ENCODE results near the gene CUEDC1. TPM values are rescaled to one million over a fixed set of nuclear protein-coding genes. Genes with fewer than 3 reads are reported as not detected.
"Not testable (repeated sequence)": the region's sequence is repeated elsewhere in the genome, so short reads cannot be mapped to it uniquely, and the experiment has no call there.

CUEDC1 gene
- total RNA-seq, 1 experiment from 2014 or later = 26.7 TPM

DNA sequence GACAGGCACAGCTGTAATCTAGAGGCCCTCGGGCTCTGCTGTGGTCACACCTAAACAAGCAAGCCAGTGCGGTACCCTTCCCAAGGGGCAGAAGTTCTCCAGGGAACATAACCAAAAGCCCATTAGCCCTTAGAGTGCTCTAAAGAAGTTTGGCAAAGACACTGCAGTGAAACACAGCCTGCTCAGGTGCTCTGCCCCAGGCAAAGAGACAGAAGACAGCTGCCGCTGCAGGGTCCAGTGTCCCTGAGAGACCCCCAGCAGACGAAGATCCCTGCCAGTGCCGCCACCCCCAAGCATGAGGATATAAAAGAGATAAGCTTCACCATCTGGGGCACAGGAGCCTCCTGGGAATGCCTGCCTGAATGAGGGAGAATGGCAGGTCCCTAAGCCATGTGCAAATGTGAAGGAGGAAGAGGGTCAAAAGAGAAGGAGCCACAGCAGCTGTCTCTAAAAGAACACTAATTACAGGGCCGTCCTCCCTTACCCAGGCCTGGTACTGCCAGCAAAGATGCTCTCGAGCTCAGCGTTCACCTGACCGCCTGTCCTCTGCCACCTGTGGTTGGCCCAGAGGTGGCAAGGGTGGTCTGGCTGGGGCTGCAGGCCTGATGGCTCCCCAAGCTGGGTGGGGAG is 29.7 kb downstream of the CUEDC1 start:
- DNase-seq (ENCODE audit: low spot score) = no peak
- in situ Hi-C loops (cut with HindIII; ENCODE audit: low sequenced_read_pairs) = loop anchor here (5.0 to 10.0 kb wide), 2 partner anchors 68 to 69 kb away; no protein-coding TSS in a partner anchor

DNA sequence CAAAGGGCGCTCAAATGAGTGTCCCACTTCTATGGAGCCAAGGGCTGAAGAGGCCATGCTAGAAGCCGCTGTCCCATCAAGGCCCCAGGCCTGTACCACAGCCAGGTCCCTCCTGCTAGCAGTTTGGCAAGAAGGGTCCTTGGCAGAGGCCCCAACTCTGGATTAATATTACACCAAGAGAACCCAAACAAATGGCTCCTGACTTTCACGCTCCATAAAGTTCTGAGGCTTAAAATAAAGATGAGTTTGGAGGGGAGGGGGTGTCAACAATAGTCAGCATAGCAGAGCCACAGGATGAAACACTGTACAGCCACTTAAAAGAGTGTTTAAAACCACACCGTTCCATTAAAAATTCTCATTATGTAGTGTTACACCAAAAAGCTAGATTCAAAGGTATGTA is 30.5 kb downstream of the CUEDC1 start:
- DNase-seq (ENCODE audit: low spot score) = peak; percentile 59
- in situ Hi-C loops (cut with HindIII; ENCODE audit: low sequenced_read_pairs) = loop anchor here (5.0 to 10.0 kb wide), 2 partner anchors 67 to 70 kb away; no protein-coding TSS in a partner anchor

DNA sequence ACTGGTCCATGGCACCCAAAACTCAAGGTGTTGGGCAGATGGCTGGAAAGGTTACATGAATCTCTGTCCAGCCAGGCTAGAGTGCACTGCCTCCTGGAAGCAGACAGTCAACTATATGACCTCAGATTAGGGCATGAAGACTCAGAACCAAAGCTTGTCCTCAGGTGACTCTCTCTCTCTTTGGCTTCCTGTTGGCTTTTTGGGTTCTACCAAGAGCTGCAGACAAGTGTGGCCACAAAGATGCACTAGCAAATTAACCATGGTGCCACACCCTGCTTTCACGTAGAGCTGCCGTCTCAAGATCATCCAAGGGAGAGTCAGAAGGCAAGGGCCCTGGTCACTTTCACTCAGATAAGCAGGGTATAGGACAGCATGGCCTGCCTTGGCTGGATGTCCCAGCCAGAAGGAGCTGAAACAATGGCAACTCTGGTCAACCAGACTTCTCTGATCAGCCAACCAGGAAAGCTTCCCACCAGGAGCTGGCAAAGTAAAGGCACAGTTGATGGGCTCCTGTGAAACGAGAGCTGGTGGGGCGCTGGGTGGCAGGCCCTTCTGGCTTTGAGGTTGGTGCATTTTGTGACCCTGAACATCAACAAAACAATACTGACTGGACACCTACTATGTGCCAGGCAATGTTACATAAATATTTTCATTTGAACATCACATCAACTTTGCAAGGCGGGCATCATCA is 31.9 kb downstream of the CUEDC1 start:
- in situ Hi-C loops (cut with HindIII; ENCODE audit: low sequenced_read_pairs) = loop anchor here (10.0 kb wide), 1 partner anchor 71 kb away; no protein-coding TSS in a partner anchor
- DNase-seq (ENCODE audit: low spot score) = no peak

DNA sequence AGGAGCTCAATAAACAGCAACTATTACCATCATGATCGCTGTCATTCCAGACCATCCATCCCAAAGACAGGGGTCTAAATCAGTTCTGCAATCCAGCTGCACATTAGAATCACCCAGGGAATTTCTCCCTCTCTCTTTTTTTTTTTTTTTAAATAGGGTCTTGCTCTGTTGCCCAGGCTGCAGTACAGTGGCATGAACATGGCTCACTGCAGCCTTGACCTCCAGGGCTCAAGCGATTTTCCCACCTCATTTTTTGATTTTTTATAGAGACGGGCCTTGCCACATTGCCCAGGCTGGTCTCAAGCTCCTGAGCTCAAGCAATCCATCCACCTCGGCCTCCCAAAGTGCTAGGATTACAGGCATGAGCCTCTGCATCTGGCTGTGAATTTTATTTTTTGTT is 32.5 kb downstream of the CUEDC1 start:
- in situ Hi-C loops (cut with HindIII; ENCODE audit: low sequenced_read_pairs) = loop anchor here (10.0 kb wide), 1 partner anchor 72 kb away; no protein-coding TSS in a partner anchor
- DNase-seq (ENCODE audit: low spot score) = not testable (repeated sequence)

DNA sequence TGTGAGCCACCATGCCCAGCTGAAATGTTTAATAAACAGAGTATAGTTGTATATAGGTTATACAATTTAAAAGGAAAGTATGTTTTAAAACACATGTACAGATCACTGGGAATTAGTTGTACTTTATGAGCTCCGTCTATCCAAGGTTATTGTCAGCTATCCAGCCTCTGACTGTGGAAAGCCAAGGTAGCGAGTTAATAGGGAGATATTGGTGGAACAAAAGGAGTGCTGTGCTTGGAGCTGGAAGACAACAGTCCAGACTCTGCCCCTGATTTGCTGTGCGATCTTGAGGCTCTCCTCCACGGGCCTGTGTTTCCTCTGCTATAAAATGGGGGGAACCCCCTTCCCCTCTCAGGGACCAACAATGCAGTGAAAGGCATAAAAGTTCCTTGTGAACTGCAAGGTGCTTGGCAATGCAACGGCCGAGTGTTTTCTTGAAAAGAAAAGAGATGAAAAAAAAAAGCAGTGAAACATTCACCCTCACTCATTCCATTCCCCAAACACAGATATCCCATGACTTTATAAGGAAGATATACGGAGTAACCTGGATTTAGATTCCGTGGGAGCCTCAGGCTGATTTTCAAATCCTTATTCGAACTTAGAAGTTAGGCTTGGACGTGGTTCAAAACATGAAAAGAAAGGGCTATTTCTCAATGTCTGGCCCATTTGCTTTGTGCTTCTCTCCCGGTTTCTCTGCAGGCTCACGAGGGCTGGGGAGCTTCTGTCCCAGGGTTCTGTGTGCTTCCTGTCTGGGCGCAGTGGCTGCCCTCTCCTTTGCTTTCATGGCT is 34.1 kb downstream of the CUEDC1 start:
- in situ Hi-C loops (cut with HindIII; ENCODE audit: low sequenced_read_pairs) = loop anchor here (10.0 kb wide), 1 partner anchor 74 kb away; no protein-coding TSS in a partner anchor
- no peak for DNase-seq (ENCODE audit: low spot score)

DNA sequence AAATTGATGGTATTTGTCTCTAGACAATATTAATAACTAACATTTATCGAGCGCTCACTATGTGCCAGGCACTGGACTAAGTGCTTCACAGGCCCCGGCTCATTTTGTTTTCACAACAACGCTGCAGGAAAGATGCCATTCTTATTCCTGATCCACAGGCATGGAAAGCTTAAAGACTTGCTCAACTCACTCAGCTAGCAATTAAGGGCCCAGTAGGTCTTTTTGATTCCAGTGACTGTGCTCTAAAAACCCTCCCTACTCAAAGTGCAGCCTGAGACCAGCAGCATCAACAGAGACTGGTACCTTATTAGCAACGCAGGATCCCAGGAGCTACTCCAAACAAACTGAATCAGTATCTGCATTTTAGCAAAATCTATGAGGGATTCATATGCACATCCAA is 35.3 kb downstream of the CUEDC1 start:
- in situ Hi-C loops (cut with HindIII; ENCODE audit: low sequenced_read_pairs) = loop anchor here (10.0 kb wide), 1 partner anchor 75 kb away; no protein-coding TSS in a partner anchor
- DNase-seq (ENCODE audit: low spot score) = no peak

DNA sequence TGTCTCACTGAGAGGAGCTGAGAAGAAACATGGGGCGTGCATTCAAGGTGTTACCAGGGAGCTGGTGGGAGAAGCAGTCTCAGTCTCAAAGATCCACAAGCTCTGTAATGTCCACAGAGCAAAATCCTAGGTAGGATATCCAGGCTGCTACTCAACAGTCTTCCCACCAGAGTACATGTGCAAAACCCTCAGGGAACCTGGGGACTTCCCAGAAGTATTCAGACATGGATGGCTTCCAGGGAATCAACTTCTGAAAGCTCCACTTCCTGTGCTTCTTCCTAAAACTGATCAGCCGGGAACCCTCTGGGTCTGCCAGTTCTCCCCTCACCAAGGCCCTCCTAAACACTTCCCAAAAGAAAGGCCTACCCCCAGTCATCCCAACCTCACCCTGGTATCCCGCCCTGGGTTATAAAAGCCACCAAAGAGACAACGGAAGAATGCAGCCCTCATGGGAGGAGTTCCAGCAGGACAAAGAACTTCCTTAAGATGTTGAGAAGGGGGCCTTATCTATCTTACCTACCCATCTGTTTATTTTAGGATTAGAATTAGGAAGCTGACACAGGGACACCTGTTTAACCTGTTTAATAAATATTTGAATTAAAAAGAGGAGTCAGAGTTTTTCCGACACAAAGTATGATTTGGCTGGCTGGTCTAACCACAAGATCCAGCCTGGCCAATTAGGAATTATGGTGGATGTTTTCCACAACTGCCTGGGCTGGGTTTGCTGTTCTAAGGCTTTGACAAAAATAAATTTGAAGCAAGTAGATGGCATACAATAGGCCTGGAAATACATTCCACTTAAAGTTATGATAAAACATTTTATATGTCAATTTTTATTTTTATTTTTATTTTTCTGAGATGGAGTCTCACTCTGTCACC is 37.0 kb downstream of the CUEDC1 start:
- in situ Hi-C loops (cut with HindIII; ENCODE audit: low sequenced_read_pairs) = no loop called here
- DNase-seq (ENCODE audit: low spot score) = no peak

DNA sequence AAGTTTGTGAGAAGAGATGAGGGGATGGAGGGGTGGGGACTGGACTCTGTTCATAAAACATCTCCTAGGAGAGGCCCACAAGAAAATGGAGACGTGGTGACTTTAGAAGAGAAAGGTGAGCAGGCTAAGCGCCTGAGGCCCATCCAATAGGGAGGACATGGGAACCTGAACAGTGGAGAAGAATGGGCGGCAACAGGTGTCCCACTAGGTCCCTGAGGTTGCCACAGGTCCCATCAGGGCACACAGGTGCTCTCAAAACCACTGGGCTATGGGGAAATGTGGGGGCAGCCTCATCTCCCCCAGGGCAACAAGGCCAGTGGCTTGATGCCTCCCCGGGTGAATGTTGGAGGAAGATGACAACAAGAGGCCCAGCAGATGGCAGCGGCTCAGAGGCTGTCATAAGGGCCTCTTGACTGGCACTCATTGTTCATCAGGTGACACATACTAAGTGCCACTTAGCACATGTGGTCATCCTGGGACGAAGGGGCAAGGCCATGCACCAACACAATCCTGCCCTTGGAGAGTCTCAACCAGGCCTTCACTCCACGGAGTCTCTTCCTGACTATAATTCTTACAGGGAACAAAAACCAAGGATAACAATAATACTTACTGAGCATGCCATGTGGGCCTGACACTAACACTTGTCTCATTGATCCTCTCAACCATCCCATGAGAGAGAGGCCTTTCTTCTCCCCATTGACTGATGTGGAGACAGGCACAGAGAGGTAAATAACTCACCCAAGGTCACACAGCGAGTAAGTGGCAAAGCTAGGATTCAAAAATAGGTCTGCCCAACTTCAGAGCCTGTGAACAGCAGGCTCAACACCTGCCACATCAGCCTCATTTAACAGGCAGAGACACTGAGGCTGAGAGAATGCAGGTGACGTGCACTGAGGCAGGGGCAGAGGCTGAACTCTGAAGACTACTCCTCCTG is 38.0 kb downstream of the CUEDC1 start:
- in situ Hi-C loops (cut with HindIII; ENCODE audit: low sequenced_read_pairs) = no loop called here
- no peak for DNase-seq (ENCODE audit: low spot score)

DNA sequence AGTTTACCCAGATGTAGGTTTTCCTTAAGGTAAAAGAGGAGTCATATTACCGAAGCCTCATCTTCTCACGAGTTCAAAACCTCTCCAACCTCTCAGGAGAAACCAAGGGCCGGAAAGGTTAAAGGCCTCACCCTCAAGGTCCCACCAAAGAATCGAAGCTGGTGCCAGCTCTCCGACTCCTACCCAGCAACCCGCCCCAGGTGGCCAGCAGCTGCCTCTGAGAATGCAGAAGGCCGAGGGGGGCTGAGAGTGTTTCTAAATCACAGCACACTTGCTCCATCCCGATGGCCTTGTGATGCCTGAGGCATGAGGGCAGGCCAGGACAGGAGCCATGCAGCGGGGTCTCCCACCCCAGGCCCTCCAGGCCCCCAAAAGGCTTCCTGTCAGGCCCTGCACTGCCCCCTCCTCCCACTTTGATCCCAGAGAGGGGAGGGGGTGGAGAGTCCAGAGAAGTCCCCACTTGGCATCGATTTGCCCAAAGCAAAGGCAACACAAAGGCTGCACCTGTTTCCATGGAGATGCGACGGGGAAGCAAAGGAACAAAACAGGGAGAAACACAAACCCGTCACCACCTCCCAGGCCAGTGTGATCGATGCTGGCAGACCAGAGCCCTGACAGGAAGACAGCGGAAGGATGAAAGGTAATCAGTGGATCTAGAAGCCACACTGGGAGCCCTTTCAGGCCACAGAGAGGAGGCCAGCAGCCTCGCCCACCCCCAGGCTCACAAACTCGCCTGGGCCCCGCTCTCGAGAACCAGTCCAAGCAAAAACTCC is 39.0 kb downstream of the CUEDC1 start:
- in situ Hi-C loops (cut with HindIII; ENCODE audit: low sequenced_read_pairs) = no loop called here
- no peak for DNase-seq (ENCODE audit: low spot score)

DNA sequence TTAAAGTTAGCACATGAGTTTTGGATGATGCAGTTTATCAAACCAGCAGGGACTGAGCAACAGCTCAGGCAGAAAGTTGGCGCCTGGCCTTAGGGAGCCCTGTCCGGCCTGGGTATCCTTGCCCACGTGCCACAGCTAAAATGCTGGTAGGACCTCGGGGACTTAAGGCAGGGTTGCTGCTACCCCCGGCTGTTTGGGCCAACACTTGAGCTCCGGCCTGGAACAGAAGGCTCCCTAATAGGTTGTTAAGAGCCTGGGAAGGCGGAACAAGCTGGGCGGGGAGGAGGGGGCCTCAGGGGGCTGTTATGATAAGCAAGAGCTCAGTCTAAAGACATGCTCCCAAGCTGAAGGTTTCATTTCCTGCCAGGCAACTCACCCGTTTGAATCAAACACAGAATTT is 39.7 kb downstream of the CUEDC1 start:
- in situ Hi-C loops (cut with HindIII; ENCODE audit: low sequenced_read_pairs) = no loop called here

DNA sequence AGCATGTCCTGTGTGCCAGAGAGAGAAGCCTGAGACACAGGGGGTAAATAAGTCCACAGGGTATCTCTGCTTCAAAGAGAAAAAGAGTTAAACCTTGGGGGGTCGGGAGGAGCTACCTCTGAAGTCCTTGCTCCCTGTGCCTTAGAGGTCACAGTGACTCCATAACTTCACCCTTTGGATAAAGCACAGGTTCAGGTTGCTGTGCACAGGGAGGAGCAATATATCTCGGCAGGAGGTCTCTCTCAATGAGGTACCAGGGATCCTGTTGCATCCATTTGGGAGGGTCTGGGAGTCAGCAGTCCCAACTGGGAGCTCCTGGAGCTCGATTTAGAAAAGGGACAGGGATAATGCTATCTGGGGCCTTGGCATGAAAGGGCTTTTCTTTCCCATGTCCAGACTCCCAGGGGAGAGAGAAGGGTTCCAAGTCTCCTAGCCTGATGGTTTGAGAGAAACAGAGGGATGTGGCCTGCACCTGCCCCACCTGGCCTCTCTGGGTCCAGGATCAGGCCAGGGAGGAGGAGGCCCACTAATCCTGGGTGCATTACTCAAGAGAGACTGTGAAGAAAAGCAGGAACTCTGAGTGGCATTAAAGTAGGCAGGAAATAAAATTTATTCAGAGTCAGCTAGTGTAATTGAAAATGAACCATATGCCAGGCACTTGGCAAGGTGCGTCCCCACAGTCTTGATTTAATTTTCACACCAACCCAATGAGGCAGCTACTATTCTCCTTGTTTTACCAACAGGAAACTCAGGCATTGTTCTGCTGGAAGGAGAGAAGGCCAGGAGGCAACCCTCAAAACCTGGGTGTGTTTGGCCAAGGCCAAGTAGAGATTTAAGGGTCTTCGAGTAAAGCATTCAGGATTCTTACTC is 40.7 kb downstream of the CUEDC1 start:
- in situ Hi-C loops (cut with HindIII; ENCODE audit: low sequenced_read_pairs) = no loop called here
- peak; percentile 84 for DNase-seq (ENCODE audit: low spot score)

More for the DNA sequence above, 39.7 kb downstream of the CUEDC1 start:
- no peak for DNase-seq (ENCODE audit: low spot score)

DNA sequence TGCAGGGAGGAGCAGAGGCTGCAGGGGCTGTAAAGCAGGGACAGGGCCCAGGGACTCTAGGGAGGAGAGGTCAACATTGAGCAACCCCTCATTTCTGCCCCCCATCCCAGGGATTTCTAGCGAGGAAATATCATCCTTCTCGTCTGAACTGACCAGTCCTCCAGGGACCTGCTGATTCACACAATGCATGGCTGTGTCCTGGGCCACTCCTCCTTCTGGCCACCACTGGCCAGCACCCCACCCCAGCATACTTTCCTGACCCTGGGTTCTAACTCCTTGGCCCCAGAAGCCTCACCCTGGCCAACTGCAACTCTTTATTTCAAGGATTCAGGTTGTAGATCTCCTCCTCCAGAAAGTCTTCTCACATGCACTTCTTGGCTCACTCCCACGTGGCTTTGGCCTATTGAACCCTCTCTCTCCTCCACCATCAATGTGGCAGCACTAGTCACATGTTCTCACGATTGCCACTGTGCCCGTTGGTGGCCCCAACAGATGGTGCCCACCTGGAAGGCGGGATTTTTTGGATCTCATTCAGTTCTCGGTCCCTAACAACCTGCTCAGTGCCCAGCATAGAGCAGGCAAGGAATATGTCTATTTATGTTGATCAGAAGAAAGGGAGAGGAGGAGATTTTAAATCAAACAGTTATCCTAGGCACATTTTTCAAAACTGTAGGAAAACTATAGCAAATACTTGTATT is 41.5 kb downstream of the CUEDC1 start:
- peak; percentile 84 for DNase-seq (ENCODE audit: low spot score)
- in situ Hi-C loops (cut with HindIII; ENCODE audit: low sequenced_read_pairs) = no loop called here

DNA sequence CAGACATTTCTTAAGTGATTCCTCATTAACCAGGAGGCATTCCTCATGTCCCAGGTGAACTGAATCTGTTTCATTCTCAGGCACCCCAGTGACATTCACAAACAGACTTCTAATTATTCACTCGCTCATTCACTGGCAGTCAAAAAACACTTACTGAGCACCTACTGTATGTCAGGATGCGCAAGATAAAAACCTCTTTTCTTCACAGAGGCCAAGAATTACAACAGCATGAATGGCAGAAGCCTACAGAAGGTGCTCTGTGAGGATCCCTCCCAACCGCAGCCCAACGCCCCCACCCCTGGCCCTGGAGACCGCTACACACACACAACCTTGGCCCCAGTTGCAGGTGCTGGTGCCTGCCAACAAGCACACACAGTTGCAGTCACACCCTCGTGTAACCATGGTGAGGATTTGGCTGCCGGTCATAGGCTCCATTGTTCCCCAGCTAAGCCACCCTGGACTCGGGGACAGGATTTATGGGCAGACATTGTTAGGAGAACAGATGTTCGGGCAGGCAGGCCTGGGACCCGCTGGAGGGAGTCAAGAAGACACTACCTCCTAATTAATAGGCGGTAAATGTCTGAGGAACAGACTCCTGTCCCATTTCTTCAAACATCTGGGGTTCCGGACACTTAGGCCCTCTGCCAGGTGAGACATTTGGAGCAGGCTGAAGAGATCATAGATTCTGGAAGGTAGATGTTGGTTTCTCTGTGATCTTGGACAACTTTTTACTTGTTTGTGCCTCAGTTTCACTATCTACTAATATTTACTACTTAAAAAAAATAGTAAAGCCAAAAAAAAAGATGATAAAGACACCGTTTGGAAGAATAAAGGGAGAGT is 43.2 kb downstream of the CUEDC1 start:
- peak; percentile 79 for DNase-seq (ENCODE audit: low spot score)
- in situ Hi-C loops (cut with HindIII; ENCODE audit: low sequenced_read_pairs) = no loop called here

DNA sequence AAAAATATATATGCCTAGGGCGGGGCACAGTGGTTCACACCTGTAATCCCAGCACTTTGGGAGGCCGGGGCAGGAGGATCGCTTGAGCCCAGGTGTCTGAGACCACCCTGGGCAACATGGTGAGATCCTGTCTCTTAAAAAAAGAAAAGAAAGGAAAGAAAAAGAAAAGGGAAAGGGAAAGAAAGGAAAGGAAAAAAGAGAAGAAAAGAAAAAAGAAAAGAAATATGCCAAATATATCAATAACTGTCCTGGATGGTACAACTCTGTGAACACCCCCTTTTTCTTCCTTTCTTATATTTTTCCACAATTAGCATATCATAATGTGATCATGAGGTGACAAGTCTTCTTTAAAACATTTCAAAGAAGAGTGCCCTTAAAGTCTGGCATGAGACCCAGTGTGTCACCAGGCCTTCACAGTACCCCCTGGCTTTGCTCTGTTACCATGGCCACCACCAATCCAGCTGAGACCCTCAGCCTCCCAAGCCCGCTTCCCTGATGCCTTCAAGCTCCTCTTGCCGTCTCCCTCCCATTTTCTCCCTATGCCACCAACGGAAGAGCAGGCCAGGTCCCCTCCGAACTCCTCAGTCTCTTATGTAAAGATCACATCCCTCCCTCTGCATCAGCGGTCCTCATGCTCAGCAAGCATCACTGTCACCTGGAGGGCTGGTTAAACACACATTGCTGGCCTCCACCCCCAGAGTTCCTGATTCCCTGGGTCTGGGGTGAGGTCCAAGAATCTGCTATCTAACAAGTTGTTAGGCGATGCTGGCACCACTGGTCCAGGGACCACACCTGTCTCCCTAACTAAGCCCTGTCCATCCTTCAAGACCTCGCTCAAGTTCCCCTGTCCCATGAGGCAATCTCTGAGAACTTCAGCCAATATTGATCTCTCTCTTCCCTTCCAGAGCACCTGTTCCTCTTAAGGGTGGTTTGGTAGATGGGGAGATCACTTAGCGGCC is 44.5 kb downstream of the CUEDC1 start:
- no peak for DNase-seq (ENCODE audit: low spot score)
- in situ Hi-C loops (cut with HindIII; ENCODE audit: low sequenced_read_pairs) = no loop called here

Measured in G401 (cell line).